Fibroblast of lung (primary cell): ENCODE results near the gene FEZ2. TPM values are rescaled to one million over a fixed set of nuclear protein-coding genes. Genes with fewer than 3 reads are reported as not detected.
A peak's percentile ranks its signal among the peaks of the same experiment; 100 is the strongest.

Source experiments
- DNase-seq, 2 donors: peaks; one replicate each; pipeline versions ENCODE4 v3.0.0 to v3.0.0-alpha.2; 2010; ENCODE audit warnings: low read depth in 2 of 2
- H2AFZ ChIP-seq: 2 replicates; pipeline ENCODE4 v1.5.1; 2012; ENCODE audit warnings: low read length, control low read depth, inconsistent platforms
- H3K27ac ChIP-seq: 2 replicates; pipeline ENCODE4 v1.5.1; 2011; ENCODE audit warnings: low read length, control low read depth; ENCODE audit not compliant: insufficient read depth
- H3K27me3 ChIP-seq: 2 replicates; pipeline ENCODE4 v1.5.1; 2011; ENCODE audit warnings: mild to moderate bottlenecking, low read length; ENCODE audit not compliant: control insufficient read depth, insufficient read depth
- H3K36me3 ChIP-seq: 2 replicates; pipeline ENCODE4 v1.5.1; 2011; ENCODE audit warnings: low read length; ENCODE audit not compliant: control insufficient read depth, insufficient read depth
- H3K4me1 ChIP-seq: 2 replicates; pipeline ENCODE4 v1.5.1; 2011; ENCODE audit warnings: low read length; ENCODE audit not compliant: control insufficient read depth, insufficient read depth; ENCODE audit errors: extremely low read depth
- H3K4me2 ChIP-seq: 2 replicates; pipeline ENCODE4 v1.5.1; 2011; ENCODE audit warnings: low read length, control low read depth; ENCODE audit not compliant: insufficient read depth; ENCODE audit errors: extremely low read depth
- H3K4me3 ChIP-seq, 4 experiments: fragments of 200-600 bp in 1 of 4; sonication (generic) in 1 of 4; replicated peaks in 1 of 4; 2 replicates each; pipeline ENCODE4 v1.5.1; 2011 to 2016; ENCODE audit warnings: low read length in 4 of 4, low read depth in 3 of 4, mild to moderate bottlenecking in 3 of 4, control low read depth in 2 of 4, inconsistent platforms in 1 of 4, mixed read lengths in 1 of 4; ENCODE audit not compliant: insufficient read depth in 1 of 4; ENCODE audit errors: control extremely low read depth in 1 of 4
- H3K79me2 ChIP-seq: 2 replicates; pipeline ENCODE4 v1.5.1; 2012; ENCODE audit warnings: mild to moderate bottlenecking, low read length, inconsistent platforms; ENCODE audit not compliant: control insufficient read depth, insufficient read depth
- H3K9ac ChIP-seq: 2 replicates; pipeline ENCODE4 v1.5.1; 2011; ENCODE audit warnings: mild to moderate bottlenecking, low read length, control low read depth; ENCODE audit not compliant: insufficient read depth
- H3K9me3 ChIP-seq: 2 replicates; pipeline ENCODE4 v1.5.1; 2012; ENCODE audit warnings: low read depth, low read length; ENCODE audit not compliant: control insufficient read depth, insufficient read depth
- H4K20me1 ChIP-seq: 2 replicates; pipeline ENCODE4 v1.5.1; 2011; ENCODE audit warnings: low read length; ENCODE audit not compliant: control insufficient read depth, insufficient read depth; ENCODE audit errors: extremely low read depth
- CTCF ChIP-seq, 2 donors: IDR thresholded peaks in 1 of 2; conservative IDR thresholded peaks in 1 of 2; 1 replicate in 1 of 2; 2 replicates in 1 of 2; pipeline ENCODE4 v1.5.1; 2011 to 2012; ENCODE audit warnings: low read length in 2 of 2, control low read depth in 1 of 2, inconsistent platforms in 1 of 2, low read depth in 1 of 2, mild to moderate bottlenecking in 1 of 2
- EZH2 ChIP-seq: IDR thresholded peaks from 2 replicates; pipeline ENCODE4 v1.5.1; 2012; ENCODE audit warnings: low read length, control low read depth, mild to moderate bottlenecking; ENCODE audit errors: missing control alignments
- polyA plus RNA-seq, 2 donors: library from polyadenylated mRNA; depleted of rRNA in 1 of 2; stranded (reverse) in 1 of 2; unstranded in 1 of 2; fragments of >200 nt; gene quantifications; 2 replicates each; pipeline ENCODE4 v1.2.1, GENCODE V29; 2011 to 2012; ENCODE audit warnings: missing spikeins in 1 of 2
- total RNA-seq: library from RNA; depleted of rRNA; stranded (reverse); fragments of >200 nt; gene quantifications from 2 replicates; pipeline ENCODE4 v1.2.1, GENCODE V29; 2014

Gene FEZ2
- total and polyA plus RNA-seq, 2 donors (not counting 1 experiment from before 2014, with no cell fraction given): 64.7 to 86.9 TPM

- DNase-seq: no peak
- H3K4me2 ChIP-seq: peak overlapping the region; percentile 77
- H2AFZ ChIP-seq: peak overlapping the region; percentile 54
- no peaks in the 10 kb centered on the region for H3K4me1 ChIP-seq
- peaks cover 48% of the 10 kb centered on the region for H3K79me2 ChIP-seq
- peak overlapping the region; percentile 88 for H3K9ac ChIP-seq
- H3K36me3 ChIP-seq: no peaks in the 10 kb centered on the region
- TF ChIP-seq EZH2 (no peak), CTCF (conservative IDR thresholded peaks at IDR 0.05 in 1 of 2, IDR thresholded peaks at IDR 0.05 in 1 of 2; ENCODE audit: low read depth in 1 of 2, low read length in 2 of 2) (no peak)
- H3K27ac ChIP-seq: peak overlapping the region; percentile 74
- peak overlapping the region; percentile 53 to 89 (median 79) for H3K4me3 ChIP-seq
- no peaks in the 10 kb centered on the region for H3K9me3 ChIP-seq
- no peaks in the 10 kb centered on the region for H3K27me3 ChIP-seq
- H4K20me1 ChIP-seq: no peaks in the 10 kb centered on the region
Measured at GRCh38 chr2:36597003-36597531, 901 bp downstream of the FEZ2 start.

GRCh38 chr2:36596397-36596796 lies 1.6 kb downstream of the FEZ2 start:
- Histone ChIP-seq H3K9ac (no peak overlapping the region), H3K4me3 (peak overlapping the region in 3 of 4 experiments; percentile 73 to 89 (median 85)), H2AFZ (no peak overlapping the region), H4K20me1 (no peaks in the 10 kb centered on the region), H3K4me1 (no peaks in the 10 kb centered on the region), H3K4me2 (peak overlapping the region; percentile 77), H3K36me3 (no peaks in the 10 kb centered on the region), H3K27me3 (no peaks in the 10 kb centered on the region), H3K9me3 (no peaks in the 10 kb centered on the region), H3K27ac (no peak overlapping the region), H3K79me2 (peaks cover 52% of the 10 kb centered on the region)
- TF ChIP-seq EZH2 (no peak), CTCF (conservative IDR thresholded peaks at IDR 0.05 in 1 of 2, IDR thresholded peaks at IDR 0.05 in 1 of 2; ENCODE audit: low read depth in 1 of 2, low read length in 2 of 2) (no peak)
- no peak for DNase-seq

- peak in 1 of 2 donors; percentile 18 for DNase-seq
- H3K9ac ChIP-seq: no peak overlapping the region
- no peaks in the 10 kb centered on the region for H3K4me1 ChIP-seq
- H3K36me3 ChIP-seq: no peaks in the 10 kb centered on the region
- no peaks in the 10 kb centered on the region for H3K9me3 ChIP-seq
- H2AFZ ChIP-seq: no peak overlapping the region
- H3K4me3 ChIP-seq: no peak overlapping the region
- peaks cover 63% of the 10 kb centered on the region for H3K79me2 ChIP-seq
- no peaks in the 10 kb centered on the region for H4K20me1 ChIP-seq
- peak overlapping the region; percentile 3 for H3K4me2 ChIP-seq
- no peak overlapping the region for H3K27ac ChIP-seq
- TF ChIP-seq CTCF (conservative IDR thresholded peaks at IDR 0.05 in 1 of 2, IDR thresholded peaks at IDR 0.05 in 1 of 2; ENCODE audit: low read depth in 1 of 2, low read length in 2 of 2): no peak
- no peak for TF ChIP-seq EZH2
- no peaks in the 10 kb centered on the region for H3K27me3 ChIP-seq
Measured at GRCh38 chr2:36594849-36595248, 3.1 kb downstream of the FEZ2 start.
